ENCODE data around the gene STAT5B. TPM values are rescaled to one million over a fixed set of nuclear protein-coding genes. Genes with fewer than 3 reads are reported as not detected.

STAT5B gene
- total RNA-seq, 1 experiment from 2014 or later: 42.9 TPM

GRCh38 chr17:42153919-42154742, 122.1 kb downstream of the STAT5B start:
- H3K79me1 ChIP-seq (ENCODE audit: insufficient read depth, low read depth, low read length, poor library complexity, severe bottlenecking): peaks cover 2% of the 10 kb centered on the region
- no peak for TF ChIP-seq CTCF (conservative IDR thresholded peaks at IDR 0.05)
- H3K27me3 ChIP-seq (ENCODE audit: insufficient read depth, low read length): no peaks in the 10 kb centered on the region
- no peak overlapping the region for H4K5ac ChIP-seq (ENCODE audit: insufficient read length, low read depth, low read length)
- no peak for DNase-seq
- H3K56ac ChIP-seq (ENCODE audit: insufficient read length, low read depth, low read length): no peak overlapping the region
- no peak overlapping the region for H2BK20ac ChIP-seq (ENCODE audit: low read depth, low read length, poor library complexity, severe bottlenecking)
- Mint-ChIP-seq H3K27ac (peak overlapping the region; percentile 17 to 73 (median 62); a peak in 6 of 7 replicates), H3K9me3 (no peaks in the 10 kb centered on the region), H3K4me3 (peak overlapping the region; percentile 86 to 89), H3K27me3 (ENCODE audit: low read depth) (no peaks in the 10 kb centered on the region), H3K4me1 (peaks cover 28 to 32% of the 10 kb centered on the region in 2 experiments), H3K36me3 (ENCODE audit: insufficient read depth in 1 of 3, low read depth in 3 of 3) (peaks cover 0 to 6% (median 0%) of the 10 kb centered on the region in 3 experiments; a peak in 2 of 7 replicates)
- H4K91ac ChIP-seq (ENCODE audit: insufficient read length, low read depth, low read length): no peak overlapping the region
- H4K20me1 ChIP-seq (ENCODE audit: control insufficient read depth, insufficient read depth, insufficient read length): no peaks in the 10 kb centered on the region
- no peak overlapping the region for H2BK15ac ChIP-seq (ENCODE audit: low read depth, low read length)
- H4K8ac ChIP-seq (replicated peaks; ENCODE audit: insufficient read length, low read depth, low read length): no peak overlapping the region
- no peak overlapping the region for H2AFZ ChIP-seq (ENCODE audit: low read length)
- no peak overlapping the region for H2BK120ac ChIP-seq (ENCODE audit: low read depth, low read length, poor library complexity, severe bottlenecking)
- H3K4me1 ChIP-seq (ENCODE audit: insufficient read depth, low read length): no peaks in the 10 kb centered on the region; the same call in 1 of the 2 replicates
- H3T11ph ChIP-seq (ENCODE audit: low read length): no peak overlapping the region
- H3K23ac ChIP-seq (ENCODE audit: insufficient read length, low read depth, low read length): no peak overlapping the region
- no peak overlapping the region for H2AK5ac ChIP-seq (ENCODE audit: insufficient read length, low read length)
- H3K23me2 ChIP-seq (ENCODE audit: insufficient read length, low read depth, low read length, poor library complexity, severe bottlenecking): peaks cover 15% of the 10 kb centered on the region
- no CpG with 5 or more reads among the region's 15 CpGs for WGBS (ENCODE audit: extremely low coverage, insufficient read length, low lambda C conversion rate)
- H2BK5ac ChIP-seq (ENCODE audit: insufficient read length, low read length): no peak overlapping the region
- H3K27ac ChIP-seq (ENCODE audit: insufficient read length, low read depth, low read length): no peak overlapping the region
- H3K4ac ChIP-seq (ENCODE audit: low read depth, low read length): no peak overlapping the region
- H3K9ac ChIP-seq (ENCODE audit: extremely low read depth, insufficient read length, low read length): peak overlapping the region; percentile 83
- no peak overlapping the region for H3K18ac ChIP-seq (ENCODE audit: insufficient read length, low read depth, low read length)
- no peak overlapping the region for H2BK12ac ChIP-seq (ENCODE audit: insufficient read length, low read depth, low read length)
- no peak overlapping the region for H3K14ac ChIP-seq (ENCODE audit: insufficient read depth, low read length)
- H3K79me2 ChIP-seq (ENCODE audit: insufficient read depth, low read length): peaks cover 17% of the 10 kb centered on the region; the same call in 1 of the 2 replicates
- H3K9me3 ChIP-seq (ENCODE audit: control insufficient read depth, low read depth, low read length): no peaks in the 10 kb centered on the region
- H3K4me2 ChIP-seq (ENCODE audit: insufficient read depth, insufficient read length, low read length): peak overlapping the region; percentile 97

Other genes starting within 250 kb of the STAT5B start
- 1.0 and 1.2 TPM in 2 replicates for gene C17orf113, start 225.8 kb downstream of the STAT5B start, total RNA-seq (2021)
- 2.8 and 3.1 TPM in 2 replicates for gene ZNF385C, start 177.9 kb downstream of the STAT5B start, total RNA-seq (2021)
- gene DHX58, start 163.7 kb downstream of the STAT5B start, total RNA-seq (2021): 3.9 and 4.5 TPM in 2 replicates
- gene KAT2A, start 155.0 kb downstream of the STAT5B start, total RNA-seq (2021): 39.1 and 43.5 TPM in 2 replicates
- 0.15 and 0.18 TPM in 2 replicates for gene HSPB9, start 153.6 kb downstream of the STAT5B start, total RNA-seq (2021)
- 73.8 and 75.7 TPM in 2 replicates for gene RAB5C, start 121.4 kb downstream of the STAT5B start, total RNA-seq (2021)
- 0.13 TPM in 1 of 2 replicates, not detected in the other for gene KCNH4, start 95.2 kb downstream of the STAT5B start, total RNA-seq (2021)
- not detected in 2 replicates for gene HCRT, start 90.9 kb downstream of the STAT5B start, total RNA-seq (2021)
- gene GHDC, start 81.9 kb downstream of the STAT5B start, total RNA-seq (2021): 8.5 and 11.0 TPM in 2 replicates
- 4.3 and 6.4 TPM in 2 replicates for gene STAT5A, start 12.1 kb upstream of the STAT5B start, total RNA-seq (2021)
- gene STAT3, start 112.1 kb upstream of the STAT5B start, total RNA-seq (2021): 82.1 and 83.2 TPM in 2 replicates
- gene CAVIN1, start 146.9 kb upstream of the STAT5B start, total RNA-seq (2021): 65.2 and 70.0 TPM in 2 replicates
- gene ATP6V0A1, start 182.5 kb upstream of the STAT5B start, total RNA-seq (2021): 47.8 and 54.1 TPM in 2 replicates

All from H9 (cell line).